HL-60 (cell line): Measurements from ENCODE around the gene MYO1E.

Experiments used
- CTCF ChIP-seq: IDR thresholded peaks from one replicate; pipeline ENCODE4 v1.5.1; 2011; ENCODE audit warnings: low read length, control low read depth, inconsistent platforms; ENCODE audit not compliant: insufficient read depth
- GABPA ChIP-seq: IDR thresholded peaks from 2 replicates; pipeline ENCODE4 v1.6.1; 2012; ENCODE audit warnings: low read depth
- POLR2AphosphoS5 ChIP-seq: IDR thresholded peaks from 2 replicates; pipeline ENCODE4 v1.6.1; 2012; ENCODE audit warnings: low read depth
- REST ChIP-seq: IDR thresholded peaks from 2 replicates; pipeline ENCODE4 v1.6.1; 2012; ENCODE audit warnings: low read depth; ENCODE audit not compliant: insufficient replicate concordance
- SPI1 ChIP-seq: IDR thresholded peaks from 2 replicates; pipeline ENCODE4 v1.6.1; 2012; ENCODE audit warnings: low read depth, mild to moderate bottlenecking, borderline replicate concordance

GRCh38 chr15:59105854-59106253 is 266.8 kb downstream of the MYO1E start:
- TF ChIP-seq GABPA: no peak
- no peak for TF ChIP-seq POLR2AphosphoS5
- no peak for TF ChIP-seq CTCF
- TF ChIP-seq REST: no peak
- TF ChIP-seq SPI1: no peak
